Activated B cell treated with CpG ODN at 0.5 μM for 24 hours (primary cell): ENCODE data around the gene GORASP1. TPM values are rescaled to one million over a fixed set of nuclear protein-coding genes. Genes with fewer than 3 reads are reported as not detected.

ENCODE experiments used
- ATAC-seq: fragments of 200-7000 bp; cut with Tn5 transposase; one replicate; pipeline ENCODE4 v1.10.0; 2021; ENCODE audit warnings: low read depth, mild to moderate bottlenecking, moderate library complexity
- CTCF ChIA-PET: fragments of 350-600 bp; sonication (Branson Sonifier 250); formaldehyde crosslinking; loops from one replicate; lab custom pipeline; 2021; ENCODE audit warnings: antibody characterized with exemption; lab: Charles Lee
- POLR2A ChIA-PET: fragments of 350-600 bp; sonication (Branson Sonifier 250); formaldehyde crosslinking; loops from one replicate; lab custom pipeline; 2021; ENCODE audit warnings: antibody characterized with exemption; lab: Charles Lee
- DNase-seq: peaks from one replicate; pipeline ENCODE4 v3.0.0; 2022
- H3K27ac Mint-ChIP-seq: one replicate; pipeline ENCODE4 v1.8.0; 2020; ENCODE audit warnings: mixed read lengths
- H3K27me3 Mint-ChIP-seq: one replicate; pipeline ENCODE4 v1.8.0; 2021; ENCODE audit warnings: mixed read lengths
- H3K36me3 Mint-ChIP-seq: one replicate; pipeline ENCODE4 v1.8.0; 2021; ENCODE audit warnings: low read depth, mixed read lengths
- H3K4me1 Mint-ChIP-seq: one replicate; pipeline ENCODE4 v1.8.0; 2021; ENCODE audit warnings: mixed read lengths
- H3K4me3 Mint-ChIP-seq: one replicate; pipeline ENCODE4 v1.8.0; 2020; ENCODE audit warnings: mild to moderate bottlenecking, mixed read lengths
- H3K9me3 Mint-ChIP-seq: one replicate; pipeline ENCODE4 v1.8.0; 2020; ENCODE audit warnings: mixed read lengths
- intact Hi-C: fragments of 100-400 bp; cut with micrococcal nuclease; formaldehyde crosslinking; loops from one replicate; pipeline ENCODE4 v1.15.1; 2024
- total RNA-seq: library from RNA; stranded (reverse); gene quantifications from 2 replicates; pipeline ENCODE4 v1.2.3, GENCODE V29; 2022
- TF ChIP-seq, protein P1 (sequence below): fragments of 200-600 bp; IDR thresholded peaks from one replicate; pipeline ENCODE4 v1.8.0; 2022; ENCODE audit warnings: antibody characterized with exemption, mild to moderate bottlenecking

The GORASP1 gene
- total RNA-seq, 1 donor from 2014 or later = 47.8 TPM

DNA sequence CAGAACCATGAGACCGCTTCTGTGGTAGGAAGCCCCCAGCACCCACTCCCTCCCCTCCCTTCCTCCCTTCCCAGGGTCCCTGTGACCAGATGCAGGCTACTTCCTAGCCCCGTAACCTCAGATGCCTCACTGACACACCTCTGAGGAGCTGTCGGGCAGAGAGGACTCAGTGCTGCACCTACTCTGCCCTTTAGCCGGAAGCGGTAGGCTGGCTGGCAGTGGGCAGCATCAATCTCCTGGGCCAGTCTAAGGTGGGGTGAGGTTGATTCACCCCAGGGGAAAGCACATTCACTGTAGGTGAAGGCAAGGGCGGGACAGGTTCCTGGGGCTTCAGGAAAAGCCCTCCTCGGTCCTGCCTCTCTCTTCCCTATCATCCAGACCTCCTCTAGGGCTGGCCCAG lies 26.9 kb upstream of the GORASP1 start:
- Mint-ChIP-seq H3K27me3 (no peaks in the 10 kb centered on the region), H3K27ac (no peak overlapping the region), H3K4me1 (no peaks in the 10 kb centered on the region), H3K9me3 (no peaks in the 10 kb centered on the region), H3K36me3 (peaks cover 70% of the 10 kb centered on the region), H3K4me3 (no peak overlapping the region)
- no peak for ATAC-seq
- ChIA-PET CTCF (interaction anchor here (0.6 to 1.8 kb wide), 2 partner anchors 154 to 628 kb away, joined by 3 to 4 read pairs; no protein-coding TSS in a partner anchor), POLR2A (no interaction called here)
- TF ChIP-seq, protein P1, sequence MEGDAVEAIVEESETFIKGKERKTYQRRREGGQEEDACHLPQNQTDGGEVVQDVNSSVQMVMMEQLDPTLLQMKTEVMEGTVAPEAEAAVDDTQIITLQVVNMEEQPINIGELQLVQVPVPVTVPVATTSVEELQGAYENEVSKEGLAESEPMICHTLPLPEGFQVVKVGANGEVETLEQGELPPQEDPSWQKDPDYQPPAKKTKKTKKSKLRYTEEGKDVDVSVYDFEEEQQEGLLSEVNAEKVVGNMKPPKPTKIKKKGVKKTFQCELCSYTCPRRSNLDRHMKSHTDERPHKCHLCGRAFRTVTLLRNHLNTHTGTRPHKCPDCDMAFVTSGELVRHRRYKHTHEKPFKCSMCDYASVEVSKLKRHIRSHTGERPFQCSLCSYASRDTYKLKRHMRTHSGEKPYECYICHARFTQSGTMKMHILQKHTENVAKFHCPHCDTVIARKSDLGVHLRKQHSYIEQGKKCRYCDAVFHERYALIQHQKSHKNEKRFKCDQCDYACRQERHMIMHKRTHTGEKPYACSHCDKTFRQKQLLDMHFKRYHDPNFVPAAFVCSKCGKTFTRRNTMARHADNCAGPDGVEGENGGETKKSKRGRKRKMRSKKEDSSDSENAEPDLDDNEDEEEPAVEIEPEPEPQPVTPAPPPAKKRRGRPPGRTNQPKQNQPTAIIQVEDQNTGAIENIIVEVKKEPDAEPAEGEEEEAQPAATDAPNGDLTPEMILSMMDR = no peak
- intact Hi-C loops = no loop called here
- no peak for DNase-seq

GRCh38 chr3:39133822-39134221 lies 26.4 kb upstream of the GORASP1 start:
- peaks cover 73% of the 10 kb centered on the region for H3K36me3 Mint-ChIP-seq
- ATAC-seq (no peak), DNase-seq (no peak)
- intact Hi-C loops = no loop called here
- POLR2A ChIA-PET = interaction anchor here (0.5 kb wide), 1 partner anchor 226 kb away, joined by 3 read pairs; no protein-coding TSS in a partner anchor
- CTCF ChIA-PET = interaction anchor here (0.6 to 1.8 kb wide), 2 partner anchors 154 to 628 kb away, joined by 3 to 4 read pairs; no protein-coding TSS in a partner anchor
- TF ChIP-seq, protein P1 = no peak
- no peaks in the 10 kb centered on the region for H3K27me3 Mint-ChIP-seq
- no peak overlapping the region for H3K27ac Mint-ChIP-seq
- H3K4me1 Mint-ChIP-seq = no peaks in the 10 kb centered on the region
- H3K9me3 Mint-ChIP-seq = no peaks in the 10 kb centered on the region
- no peak overlapping the region for H3K4me3 Mint-ChIP-seq

DNA sequence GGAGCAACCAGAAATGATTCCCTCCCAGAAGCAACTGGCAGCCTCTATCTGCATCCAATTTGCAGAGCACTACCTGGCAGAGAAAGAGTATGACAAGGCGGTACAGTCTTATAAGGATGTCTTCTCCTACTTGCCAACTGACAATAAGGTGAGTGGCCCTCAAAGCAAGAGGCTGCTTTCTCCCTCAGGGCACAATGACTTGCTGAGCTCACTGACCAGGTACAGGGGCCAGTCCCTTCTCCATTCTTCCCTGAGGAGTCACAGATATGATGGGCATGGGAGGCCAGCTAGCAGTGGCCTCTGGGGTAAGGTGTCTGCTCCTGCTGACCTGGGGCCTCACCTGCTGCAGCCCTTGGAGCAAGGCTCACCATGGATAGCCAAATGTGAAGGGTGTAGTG lies 25.7 kb upstream of the GORASP1 start:
- CTCF ChIA-PET = interaction anchor here (1.8 kb wide), 1 partner anchor 155 kb away, joined by 4 read pairs; no protein-coding TSS in a partner anchor
- no peaks in the 10 kb centered on the region for H3K9me3 Mint-ChIP-seq
- intact Hi-C loops = no loop called here
- peaks cover 5% of the 10 kb centered on the region for H3K4me1 Mint-ChIP-seq
- TF ChIP-seq, protein P1 = no peak
- POLR2A ChIA-PET = interaction anchor here (0.6 kb wide), 1 partner anchor 40 kb away, joined by 3 read pairs; no protein-coding TSS in a partner anchor
- ATAC-seq = no peak
- no peaks in the 10 kb centered on the region for H3K27me3 Mint-ChIP-seq
- H3K4me3 Mint-ChIP-seq = no peak overlapping the region
- H3K36me3 Mint-ChIP-seq = peaks cover 66% of the 10 kb centered on the region
- no peak overlapping the region for H3K27ac Mint-ChIP-seq
- no peak for DNase-seq

DNA sequence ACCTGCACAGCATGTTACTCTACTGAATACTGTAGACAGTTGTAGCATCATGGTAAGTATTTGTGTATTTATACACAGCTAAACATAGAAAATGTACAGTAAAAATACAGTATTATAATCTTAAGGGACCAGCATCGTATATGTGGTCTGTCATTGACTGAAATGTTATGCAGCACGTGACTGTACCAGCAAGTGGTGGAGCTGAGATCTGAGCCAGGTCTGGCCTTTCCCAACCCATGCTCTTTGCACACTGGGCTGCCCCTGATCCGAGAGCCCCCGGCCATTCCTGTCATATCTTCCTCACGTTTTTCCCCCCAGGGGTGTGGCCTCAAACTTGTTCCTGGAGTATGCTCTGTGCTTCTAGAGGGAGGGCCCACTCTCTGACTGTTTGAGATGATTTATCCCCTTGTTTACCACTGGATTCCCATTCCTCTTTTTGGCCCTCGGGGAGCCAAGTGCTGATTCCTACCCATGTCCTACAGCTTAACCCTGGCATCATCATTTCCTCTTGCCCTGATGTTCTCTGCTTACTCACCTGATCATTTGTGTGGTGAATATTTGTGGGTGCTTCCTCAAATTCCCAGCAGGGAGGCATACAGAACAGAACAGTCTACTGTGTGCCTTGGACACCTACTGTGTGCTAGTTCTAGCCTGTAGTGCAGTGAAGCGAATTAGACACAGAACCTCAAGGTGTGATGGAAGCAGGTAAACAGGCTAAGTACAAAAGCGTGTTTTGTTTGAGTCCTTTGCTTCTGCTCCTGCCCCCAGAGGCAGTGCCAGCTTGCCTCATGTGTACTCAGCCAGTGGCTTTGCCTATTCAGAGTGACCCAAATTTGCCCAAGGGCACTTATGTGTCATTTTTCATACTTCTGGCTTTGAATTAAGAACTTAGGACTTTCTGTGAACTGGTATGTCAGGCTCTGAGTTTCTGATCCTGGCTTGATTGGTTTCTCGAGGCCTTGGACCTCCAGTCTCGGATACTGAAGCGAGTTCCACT lies 25.0 kb upstream of the GORASP1 start:
- intact Hi-C loops = no loop called here
- ChIA-PET POLR2A (interaction anchor here (0.6 kb wide), 1 partner anchor 41 kb away, joined by 3 read pairs; no protein-coding TSS in a partner anchor), CTCF (interaction anchor here (1.8 kb wide), 1 partner anchor 155 kb away, joined by 4 read pairs; no protein-coding TSS in a partner anchor)
- peaks cover 60% of the 10 kb centered on the region for H3K36me3 Mint-ChIP-seq
- TF ChIP-seq, protein P1 = no peak
- H3K27ac Mint-ChIP-seq = no peak overlapping the region
- H3K4me1 Mint-ChIP-seq = peaks cover 12% of the 10 kb centered on the region
- H3K9me3 Mint-ChIP-seq = no peaks in the 10 kb centered on the region
- ATAC-seq (no peak), DNase-seq (no peak)
- H3K4me3 Mint-ChIP-seq = no peak overlapping the region
- H3K27me3 Mint-ChIP-seq = no peaks in the 10 kb centered on the region
